Common myeloid progenitor, CD34-positive (primary cell): ENCODE data around the gene ELK3.

ENCODE experiments used
- CTCF ChIA-PET: fragments of 350-600 bp; sonication (Branson Sonifier 250); formaldehyde crosslinking; loops from one replicate; lab custom pipeline; 2021; ENCODE audit warnings: antibody characterized with exemption; lab: Charles Lee
- POLR2A ChIA-PET: fragments of 350-600 bp; sonication (Branson Sonifier 250); formaldehyde crosslinking; loops from one replicate; lab custom pipeline; 2021; ENCODE audit warnings: antibody characterized with exemption; lab: Charles Lee
- DNase-seq, 3 donors: peaks; one replicate each; pipeline versions ENCODE4 v3.0.0 to v3.0.0-alpha.2; 2013
- H3K27ac ChIP-seq, 2 experiments: 1 replicate in 1 of 2; 2 replicates in 1 of 2; pipeline ENCODE4 v1.7.0; 2013; ENCODE audit warnings: inconsistent platforms in 2 of 2, low read length in 2 of 2, mild to moderate bottlenecking in 2 of 2, low read depth in 1 of 2, moderate library complexity in 1 of 2; ENCODE audit not compliant: severe bottlenecking in 2 of 2, insufficient read depth in 1 of 2, poor library complexity in 1 of 2
- H3K27me3 ChIP-seq, 5 experiments: replicated peaks in 2 of 5; 1 replicate in 3 of 5; 2 replicates in 2 of 5; pipeline versions ENCODE4 v1.6.1 to v1.7.0; 2013; ENCODE audit warnings: low read length in 4 of 5, mild to moderate bottlenecking in 2 of 5, moderate library complexity in 2 of 5, inconsistent platforms in 1 of 5; ENCODE audit not compliant: insufficient read depth in 5 of 5, control insufficient read depth in 4 of 5
- H3K36me3 ChIP-seq, 4 experiments: 1 replicate in 2 of 4; 2 replicates in 2 of 4; pipeline versions ENCODE4 v1.6.1 to v1.7.0; 2013; ENCODE audit warnings: low read length in 3 of 4, control low read depth in 1 of 4, mild to moderate bottlenecking in 1 of 4; ENCODE audit not compliant: control insufficient read depth in 4 of 4, insufficient read depth in 4 of 4
- H3K4me1 ChIP-seq, 4 experiments: 1 replicate in 3 of 4; 2 replicates in 1 of 4; pipeline versions ENCODE4 v1.6.1 to v1.7.1; 2013; ENCODE audit warnings: low read length in 3 of 4, mild to moderate bottlenecking in 3 of 4, control low read depth in 1 of 4, inconsistent platforms in 1 of 4, moderate library complexity in 1 of 4; ENCODE audit not compliant: control insufficient read depth in 4 of 4, insufficient read depth in 4 of 4; ENCODE audit errors: control extremely low read depth in 1 of 4
- H3K4me3 ChIP-seq, 7 experiments: 1 replicate in 4 of 7; 2 replicates in 3 of 7; pipeline versions ENCODE4 v1.5.1 to v1.7.0; 2013; ENCODE audit warnings: mild to moderate bottlenecking in 7 of 7, low read length in 6 of 7, moderate library complexity in 6 of 7, inconsistent platforms in 2 of 7, low read depth in 2 of 7, control low read depth in 1 of 7; ENCODE audit not compliant: insufficient read depth in 4 of 7, control insufficient read depth in 1 of 7; ENCODE audit errors: extremely low read depth in 1 of 7
- H3K9me3 ChIP-seq, 5 experiments: 1 replicate in 4 of 5; 2 replicates in 1 of 5; pipeline versions ENCODE4 v1.6.1 to v1.7.1; 2013; ENCODE audit warnings: low read length in 4 of 5, mild to moderate bottlenecking in 2 of 5, inconsistent platforms in 1 of 5, low read depth in 1 of 5, moderate library complexity in 1 of 5; ENCODE audit not compliant: control insufficient read depth in 4 of 5, insufficient read depth in 2 of 5; ENCODE audit errors: control extremely low read depth in 1 of 5
- WGBS: methylation state at CpG from one replicate; pipeline ENCODE4 v1.1.5; 2013; ENCODE audit not compliant: insufficient coverage; 5-methylcytosine and 5-hydroxymethylcytosine counted together

The ELK3 gene

GRCh38 chr12:96185914-96186313 is 8.3 kb upstream of the ELK3 start:
- CTCF ChIA-PET, result interaction anchor here (0.9 to 1.7 kb wide), 4 partner anchors 12 to 64 kb away, joined by 3 to 6 read pairs (median 3); no protein-coding TSS in a partner anchor
- Histone ChIP-seq H3K36me3 (no peaks in the 10 kb centered on the region), H3K4me1 (peaks cover 7 to 61% (median 49%) of the 10 kb centered on the region in 4 experiments), H3K27me3 (no peaks in the 10 kb centered on the region), H3K9me3 (peaks cover 0 to 3% (median 0%) of the 10 kb centered on the region in 5 experiments), H3K27ac (peak overlapping the region in 1 of 2 experiments; percentile 51), H3K4me3 (peak overlapping the region in 2 of 7 experiments; percentile 5 to 10)
- DNase-seq, result no peak
- POLR2A ChIA-PET, result interaction anchor here (1.1 to 1.6 kb wide), 2 partner anchors 23 to 26 kb away, joined by 3 to 5 read pairs; no protein-coding TSS in a partner anchor
- 84% methylated on average over 3 of the region's 4 CpGs for WGBS

GRCh38 chr12:96186607-96187301 is 7.4 kb upstream of the ELK3 start:
- ChIA-PET POLR2A (interaction anchor here (1.1 to 1.6 kb wide), 3 partner anchors 18 to 25 kb away, joined by 3 to 5 read pairs (median 3); no protein-coding TSS in a partner anchor), CTCF (interaction anchor here (0.8 to 1.7 kb wide), 7 partner anchors 11 to 65 kb away, joined by 3 to 6 read pairs (median 3); no protein-coding TSS in a partner anchor)
- peak; percentile 40 to 78 (median 62) for DNase-seq
- H3K27me3 ChIP-seq, result no peaks in the 10 kb centered on the region
- peaks cover 0 to 2% (median 0%) of the 10 kb centered on the region in 5 experiments for H3K9me3 ChIP-seq
- H3K27ac ChIP-seq, result peak overlapping the region in 1 of 2 experiments; percentile 63
- peak overlapping the region in 2 of 7 experiments; percentile 29 to 45 for H3K4me3 ChIP-seq
- 2% methylated on average over 3 of the region's 10 CpGs for WGBS
- no peaks in the 10 kb centered on the region for H3K36me3 ChIP-seq
- H3K4me1 ChIP-seq, result peaks cover 7 to 61% (median 49%) of the 10 kb centered on the region in 4 experiments

DNA sequence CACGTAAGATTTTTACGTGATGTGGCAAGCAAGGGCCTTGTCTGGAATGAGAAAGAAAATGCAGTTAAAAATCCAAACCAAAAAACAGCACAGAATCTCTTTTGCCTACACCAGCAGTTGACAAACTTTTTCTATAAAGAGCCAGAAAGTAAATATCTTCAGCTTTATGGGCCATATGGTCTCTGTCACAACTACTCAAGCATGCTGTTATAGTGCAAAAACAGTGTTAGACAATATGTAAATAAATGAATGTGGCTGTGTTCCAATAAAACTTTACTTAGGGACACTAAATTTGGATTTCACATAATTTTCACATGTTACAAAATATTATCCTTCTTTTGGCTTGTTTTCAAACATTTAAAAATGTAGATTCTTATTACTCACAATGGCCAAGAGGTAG is 6.2 kb upstream of the ELK3 start:
- Histone ChIP-seq H3K4me1 (peaks cover 7 to 57% (median 42%) of the 10 kb centered on the region in 4 experiments), H3K27ac (no peak overlapping the region), H3K4me3 (no peak overlapping the region), H3K36me3 (no peaks in the 10 kb centered on the region), H3K9me3 (peaks cover 0 to 2% (median 0%) of the 10 kb centered on the region in 5 experiments), H3K27me3 (no peaks in the 10 kb centered on the region)
- WGBS, result no CpG with 5 or more reads among the region's 2 CpGs
- ChIA-PET POLR2A (interaction anchor here (1.3 kb wide), 1 partner anchor 17 kb away, joined by 3 read pairs; no protein-coding TSS in a partner anchor), CTCF (interaction anchor here (1.6 kb wide), 1 partner anchor 28 kb away, joined by 4 read pairs; no protein-coding TSS in a partner anchor)
- DNase-seq, result no peak

GRCh38 chr12:96189781-96190180 is 4.4 kb upstream of the ELK3 start:
- Histone ChIP-seq H3K9me3 (peaks cover 0 to under 1% (median 0%) of the 10 kb centered on the region in 5 experiments), H3K4me3 (no peak overlapping the region), H3K27ac (no peak overlapping the region), H3K4me1 (peaks cover 7 to 48% (median 38%) of the 10 kb centered on the region in 4 experiments), H3K27me3 (no peaks in the 10 kb centered on the region), H3K36me3 (no peaks in the 10 kb centered on the region)
- POLR2A ChIA-PET, result interaction anchor here (0.7 kb wide), 1 partner anchor 1714 kb away, joined by 3 read pairs; no protein-coding TSS in a partner anchor
- DNase-seq, result no peak
- 100% methylated on average over 1 of the region's 5 CpGs for WGBS
- CTCF ChIA-PET, result interaction anchor here (0.9 to 2.1 kb wide), 9 partner anchors 11 to 209 kb away, joined by 3 to 7 read pairs (median 4); no protein-coding TSS in a partner anchor

DNA sequence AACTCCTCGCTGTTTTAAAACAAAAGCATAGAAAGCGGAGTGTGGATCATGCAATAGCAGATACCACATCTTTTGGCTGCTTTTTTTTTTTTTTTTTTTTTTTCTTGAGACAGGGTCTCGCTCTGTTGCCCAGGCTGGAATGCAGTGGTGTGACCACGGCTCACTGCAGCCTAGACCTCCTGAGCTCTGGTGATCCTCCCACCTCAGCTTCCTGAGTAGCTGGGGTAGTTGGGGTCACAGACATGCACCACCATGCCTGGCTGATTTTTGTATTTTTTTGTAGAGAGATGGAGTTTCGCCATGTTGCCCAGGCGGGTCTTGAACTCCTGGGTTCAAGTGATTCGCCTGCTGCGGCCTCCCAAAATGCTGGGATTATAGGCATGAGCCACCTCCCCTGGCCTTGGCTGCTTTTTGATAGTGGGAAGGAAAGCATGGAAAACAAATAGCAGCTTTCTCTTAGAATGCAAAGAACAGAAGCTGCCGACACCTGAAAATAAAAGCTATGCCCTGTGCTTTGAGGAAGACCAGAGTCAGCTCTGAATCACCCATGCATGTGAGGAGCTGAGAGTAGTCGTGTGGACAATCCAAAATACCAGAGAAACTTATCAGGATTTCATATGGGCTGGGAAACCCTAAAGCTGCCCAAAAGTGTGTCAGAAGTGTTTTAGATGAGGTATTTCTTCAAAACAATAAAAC is 3.6 kb upstream of the ELK3 start:
- no peak overlapping the region for H3K27ac ChIP-seq
- ChIA-PET CTCF (interaction anchor here (0.8 to 2.1 kb wide), 9 partner anchors 12 to 208 kb away, joined by 3 to 7 read pairs (median 4); no protein-coding TSS in a partner anchor), POLR2A (interaction anchor here (0.6 to 1.1 kb wide), 2 partner anchors 21 to 1781 kb away, joined by 3 read pairs; no protein-coding TSS in a partner anchor)
- no peaks in the 10 kb centered on the region for H3K27me3 ChIP-seq
- no peaks in the 10 kb centered on the region for H3K9me3 ChIP-seq
- DNase-seq, result no peak
- 91% methylated on average over 6 of the region's 10 CpGs for WGBS
- H3K36me3 ChIP-seq, result no peaks in the 10 kb centered on the region
- H3K4me3 ChIP-seq, result no peak overlapping the region
- peaks cover 7 to 49% (median 38%) of the 10 kb centered on the region in 4 experiments for H3K4me1 ChIP-seq

DNA sequence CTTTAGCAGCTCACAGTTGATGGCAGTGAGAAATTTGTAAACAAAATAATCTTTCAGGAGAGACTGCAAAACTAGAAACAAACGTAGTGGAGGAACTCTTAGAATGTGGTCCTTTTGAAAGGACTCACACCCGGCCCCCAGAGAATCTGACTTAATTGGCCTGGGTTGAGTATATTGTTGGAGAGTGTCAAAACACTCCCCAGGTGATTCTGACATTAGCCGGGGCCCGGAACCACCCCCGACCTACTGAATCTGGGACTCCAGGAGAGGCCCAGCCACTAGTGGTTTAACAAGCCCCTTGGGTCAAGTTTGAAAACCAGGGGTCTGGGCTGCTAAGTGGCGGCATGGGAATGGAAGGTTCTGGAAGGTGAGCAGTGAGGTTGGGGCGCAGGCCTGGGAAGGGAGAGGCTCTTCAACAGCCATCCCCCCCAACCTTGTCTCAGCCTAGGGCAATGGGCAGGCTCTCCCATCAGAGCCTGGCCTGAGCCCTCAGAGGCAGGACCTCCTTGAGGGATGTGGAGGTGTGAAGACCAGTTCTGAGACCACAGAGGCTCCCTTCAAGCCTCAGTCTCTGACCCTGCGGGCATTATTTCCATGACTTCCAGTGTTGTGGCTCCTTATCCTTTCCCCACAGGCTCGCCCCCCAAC is 1.1 kb upstream of the ELK3 start:
- H3K9me3 ChIP-seq, result no peaks in the 10 kb centered on the region
- no peaks in the 10 kb centered on the region for H3K36me3 ChIP-seq
- no peak for DNase-seq
- WGBS, result 78% methylated on average over 7 of the region's 9 CpGs
- no peaks in the 10 kb centered on the region for H3K27me3 ChIP-seq
- H3K27ac ChIP-seq, result no peak overlapping the region
- peak overlapping the region in 2 of 7 experiments; percentile 90 to 94 for H3K4me3 ChIP-seq
- ChIA-PET CTCF (interaction anchor here (1.1 to 1.6 kb wide), 3 partner anchors 9 to 84 kb away, joined by 3 to 6 read pairs (median 4); no protein-coding TSS in a partner anchor), POLR2A (interaction anchor here (2.9 kb wide), 1 partner anchor 18 kb away, joined by 41 read pairs; no protein-coding TSS in a partner anchor)
- peaks cover 11 to 48% (median 32%) of the 10 kb centered on the region in 4 experiments for H3K4me1 ChIP-seq
